SK-N-MC (cell line): ENCODE measurements around the gene GAS6.
"Not testable (repeated sequence)": the region's sequence is repeated elsewhere in the genome, so short reads cannot be mapped to it uniquely, and the experiment has no call there.

Experiments
- DNase-seq: peaks from one replicate; pipeline ENCODE4 v3.0.0-alpha.2; 2011; ENCODE audit warnings: low read depth, low spot score
- H3K27ac ChIP-seq: fragments of 200-600 bp; sonication (generic); 2 replicates; pipeline ENCODE4 v1.5.1; 2016; ENCODE audit warnings: mixed run types
- H3K36me3 ChIP-seq: fragments of 200-600 bp; sonication (generic); 2 replicates; pipeline ENCODE4 v1.6.1; 2017; ENCODE audit warnings: antibody characterized with exemption, low read length, mixed read lengths; ENCODE audit not compliant: insufficient read depth
- H3K4me3 ChIP-seq: fragments of 200-600 bp; sonication (generic); 2 replicates; pipeline ENCODE4 v1.5.1; 2016
- H3K9ac ChIP-seq: fragments of 200-600 bp; sonication (generic); 2 replicates; pipeline ENCODE4 v1.8.0; 2017; ENCODE audit warnings: mixed run types, mixed read lengths; ENCODE audit not compliant: insufficient read length
- H3K9me3 ChIP-seq: fragments of 200-600 bp; sonication (generic); 2 replicates; pipeline ENCODE4 v1.6.1; 2017; ENCODE audit warnings: low read depth, mild to moderate bottlenecking, antibody characterized with exemption, low read length, moderate library complexity, mixed read lengths
- EZH2 ChIP-seq: fragments of 200-600 bp; sonication (generic); IDR thresholded peaks from one replicate; pipeline ENCODE4 v1.6.1; 2017; ENCODE audit warnings: antibody characterized with exemption
- FOXP2 ChIP-seq: optimal IDR thresholded peaks from 2 replicates; pipeline ENCODE3; 2011; ENCODE audit warnings: mild to moderate bottlenecking, moderate library complexity; ENCODE audit not compliant: insufficient read depth; ENCODE audit errors: extremely low read length, control extremely low read depth
- POLR2AphosphoS5 ChIP-seq: IDR thresholded peaks from 2 replicates; pipeline ENCODE4 v1.6.1; 2012; ENCODE audit warnings: mild to moderate bottlenecking, low read depth, low read length, borderline replicate concordance

Gene GAS6

DNA sequence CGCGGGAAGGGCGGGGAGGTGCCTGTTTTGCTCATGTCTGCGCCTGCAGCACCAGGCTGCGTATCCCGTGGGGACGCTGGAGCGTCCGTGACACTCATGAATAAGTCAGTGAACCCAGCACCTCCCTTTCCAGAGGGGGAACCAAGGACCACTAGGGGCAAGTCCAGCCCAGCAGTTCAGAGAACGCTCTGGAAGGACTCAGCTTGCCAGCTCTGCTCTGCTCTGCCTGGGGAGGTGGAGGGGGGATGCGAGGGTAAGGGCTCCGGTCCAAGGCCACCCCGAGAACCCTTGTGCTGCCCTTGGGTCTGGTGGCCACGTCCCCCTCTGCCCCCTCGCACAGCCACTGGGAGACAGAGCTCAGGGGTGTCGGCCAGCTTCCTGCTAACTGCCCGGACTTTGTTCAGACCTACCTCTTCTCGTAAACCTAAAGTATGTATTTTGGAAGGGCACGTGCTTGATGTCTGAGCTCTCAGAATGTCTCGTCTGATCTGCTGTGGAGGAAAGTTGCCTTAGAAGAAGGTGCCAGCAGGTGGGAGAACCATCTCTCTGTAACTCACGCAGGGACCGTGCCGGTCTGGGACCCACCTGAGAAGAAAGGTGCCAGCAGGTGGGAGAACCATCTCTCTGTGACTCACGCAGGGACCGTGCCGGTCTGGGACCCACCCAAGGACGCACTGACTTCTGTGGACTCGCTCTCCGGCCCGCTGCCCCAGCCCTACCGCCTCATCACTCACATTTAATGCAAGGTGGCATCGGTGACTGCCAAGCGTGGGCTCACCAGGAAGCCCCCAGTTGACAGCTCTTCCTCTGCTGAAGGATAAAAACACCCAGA, 70.8 kb downstream of the GAS6 start:
- no peaks in the 10 kb centered on the region for H3K9me3 ChIP-seq
- H3K4me3 ChIP-seq: no peak overlapping the region
- no peak for DNase-seq
- no peak overlapping the region for H3K9ac ChIP-seq
- no peaks in the 10 kb centered on the region for H3K36me3 ChIP-seq
- TF ChIP-seq POLR2AphosphoS5: no peak
- TF ChIP-seq EZH2: no peak
- TF ChIP-seq FOXP2: no peak
- no peak overlapping the region for H3K27ac ChIP-seq

GRCh38 chr13:113792236-113792770, 71.6 kb downstream of the GAS6 start:
- no peak overlapping the region for H3K4me3 ChIP-seq
- H3K36me3 ChIP-seq: no peaks in the 10 kb centered on the region
- H3K27ac ChIP-seq: no peak overlapping the region
- no peak overlapping the region for H3K9ac ChIP-seq
- no peaks in the 10 kb centered on the region for H3K9me3 ChIP-seq
- no peak for DNase-seq
- TF ChIP-seq POLR2AphosphoS5 (no peak), FOXP2 (no peak), EZH2 (no peak)

DNA sequence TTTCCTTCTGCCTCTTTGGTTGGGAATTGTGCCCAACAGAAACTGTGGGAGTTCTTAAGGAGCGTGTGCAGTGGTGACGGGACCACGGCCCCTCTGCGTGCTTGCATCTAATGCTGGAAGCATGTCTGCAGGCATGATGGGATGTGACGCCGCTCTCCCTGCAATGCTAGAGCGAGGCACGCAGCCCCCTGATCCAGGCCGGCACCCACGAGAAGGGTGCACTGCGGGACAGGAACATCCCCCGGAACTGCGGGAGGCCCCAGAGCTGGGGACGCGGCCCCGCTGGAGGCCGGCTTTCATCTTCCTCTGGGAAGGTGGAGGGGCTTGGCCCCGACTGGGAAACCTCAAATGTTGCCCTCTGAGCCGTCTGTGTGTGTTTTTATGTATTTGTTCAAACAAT, 72.1 kb downstream of the GAS6 start:
- TF ChIP-seq FOXP2 (no peak), POLR2AphosphoS5 (no peak), EZH2 (no peak)
- Histone ChIP-seq H3K4me3 (no peak overlapping the region), H3K27ac (no peak overlapping the region), H3K9ac (no peak overlapping the region), H3K36me3 (no peaks in the 10 kb centered on the region), H3K9me3 (no peaks in the 10 kb centered on the region)
- no peak for DNase-seq

DNA sequence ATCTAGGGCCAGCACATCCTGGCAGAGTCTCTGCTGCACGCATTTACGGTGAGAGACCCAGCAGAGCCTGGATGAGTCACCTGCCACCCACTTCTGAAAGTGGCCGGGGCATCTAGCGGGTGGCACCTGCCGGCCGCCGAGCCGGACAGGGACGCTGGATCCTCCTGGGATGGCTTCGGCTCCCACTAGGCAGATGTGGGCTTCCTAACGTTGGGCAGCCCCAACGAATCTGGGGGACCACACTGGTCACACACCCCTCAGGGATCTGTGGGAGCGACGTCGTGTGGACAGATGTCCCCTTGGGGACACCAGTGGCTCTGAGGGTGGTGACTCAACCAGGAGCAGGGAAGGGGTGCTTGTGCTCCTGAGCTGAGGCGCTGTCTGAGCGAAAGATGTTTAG, 72.7 kb downstream of the GAS6 start:
- Histone ChIP-seq H3K9me3 (no peaks in the 10 kb centered on the region), H3K27ac (no peak overlapping the region), H3K9ac (no peak overlapping the region), H3K4me3 (no peak overlapping the region), H3K36me3 (no peaks in the 10 kb centered on the region)
- no peak for DNase-seq
- TF ChIP-seq POLR2AphosphoS5 (no peak), EZH2 (no peak), FOXP2 (no peak)

DNA sequence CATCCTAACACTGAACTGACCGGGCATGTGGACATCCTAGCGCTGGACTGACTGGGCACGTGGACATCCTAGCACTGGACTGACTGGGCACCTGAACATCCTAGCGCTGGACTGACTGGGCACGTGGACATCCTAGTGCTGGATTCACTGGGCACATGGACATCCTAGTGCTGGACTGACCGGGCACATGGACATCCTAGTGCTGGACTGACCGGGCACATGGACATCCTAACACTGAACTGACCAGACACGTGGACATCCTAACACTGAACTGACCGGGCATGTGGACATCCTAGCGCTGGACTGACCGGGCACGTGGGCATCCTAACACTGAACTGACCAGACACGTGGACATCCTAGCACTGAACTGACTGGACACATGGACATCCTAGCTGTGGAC, 73.9 kb downstream of the GAS6 start:
- not testable (repeated sequence) for H3K4me3 ChIP-seq, H3K27ac ChIP-seq, H3K36me3 ChIP-seq, DNase-seq, H3K9ac ChIP-seq, H3K9me3 ChIP-seq

- H3K4me3 ChIP-seq: no peak overlapping the region
- DNase-seq: no peak
- no peak overlapping the region for H3K27ac ChIP-seq
- H3K36me3 ChIP-seq: no peaks in the 10 kb centered on the region
- H3K9me3 ChIP-seq: no peaks in the 10 kb centered on the region
- H3K9ac ChIP-seq: no peak overlapping the region
- TF ChIP-seq POLR2AphosphoS5 (no peak), EZH2 (no peak), FOXP2 (no peak)
Observed at GRCh38 chr13:113789167-113789566, 74.7 kb downstream of the GAS6 start.

DNA sequence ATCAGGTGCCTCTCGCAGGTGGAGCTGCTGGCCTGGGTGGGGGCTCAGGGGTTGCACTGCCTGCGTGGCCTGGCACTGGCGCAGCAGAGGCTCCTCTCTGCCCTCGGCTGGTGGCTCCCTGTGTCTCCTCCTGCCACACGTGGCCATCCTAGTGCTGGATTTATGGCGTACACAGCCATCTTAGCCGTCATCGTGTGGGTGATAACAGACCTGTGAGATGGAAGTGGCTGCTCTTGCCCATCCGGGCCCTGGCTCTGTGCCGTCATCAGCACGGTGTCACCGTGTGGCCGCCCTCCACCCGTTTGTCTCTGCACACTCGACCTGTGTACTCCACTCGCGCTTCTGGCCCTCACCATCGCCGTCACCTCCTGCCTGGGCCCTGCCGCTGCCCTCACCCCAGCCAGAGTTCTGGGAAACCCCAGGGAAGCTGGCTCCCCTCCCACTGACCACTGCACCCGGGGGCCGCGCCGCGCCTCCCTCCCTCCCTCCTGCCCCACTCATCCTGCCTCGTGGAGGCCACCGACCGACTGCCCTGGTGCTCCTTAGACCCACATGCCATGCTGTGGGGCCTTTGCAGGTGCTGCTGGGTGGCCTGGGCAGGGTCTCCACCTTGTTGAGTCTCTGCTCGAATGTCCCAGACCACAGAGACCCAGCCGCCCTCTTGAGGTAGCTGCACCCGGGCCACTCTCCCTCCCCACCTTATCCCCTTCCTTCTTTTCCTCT, 75.3 kb downstream of the GAS6 start:
- TF ChIP-seq EZH2 (no peak), FOXP2 (no peak)
- H3K9me3 ChIP-seq: no peaks in the 10 kb centered on the region
- H3K4me3 ChIP-seq: no peak overlapping the region
- H3K36me3 ChIP-seq: no peaks in the 10 kb centered on the region
- H3K27ac ChIP-seq: no peak overlapping the region
- no peak for DNase-seq
- no peak overlapping the region for H3K9ac ChIP-seq

- DNase-seq: no peak
- Histone ChIP-seq H3K36me3 (no peaks in the 10 kb centered on the region), H3K9ac (no peak overlapping the region), H3K9me3 (no peaks in the 10 kb centered on the region), H3K27ac (no peak overlapping the region), H3K4me3 (no peak overlapping the region)
- TF ChIP-seq POLR2AphosphoS5 (no peak), EZH2 (no peak), FOXP2 (no peak)
Observed at GRCh38 chr13:113787694-113788093, 76.2 kb downstream of the GAS6 start.

- no peaks in the 10 kb centered on the region for H3K9me3 ChIP-seq
- DNase-seq: no peak
- H3K36me3 ChIP-seq: no peaks in the 10 kb centered on the region
- no peak for TF ChIP-seq POLR2AphosphoS5
- no peak for TF ChIP-seq FOXP2
- TF ChIP-seq EZH2: no peak
- no peak overlapping the region for H3K9ac ChIP-seq
- H3K4me3 ChIP-seq: no peak overlapping the region
- H3K27ac ChIP-seq: no peak overlapping the region
Observed at GRCh38 chr13:113786262-113786841, 77.5 kb downstream of the GAS6 start.
